ENCODE measurements around the gene EXOSC3.
"Not testable (repeated sequence)": the region's sequence is repeated elsewhere in the genome, so short reads cannot be mapped to it uniquely, and the experiment has no call there.

Gene EXOSC3

GRCh38 chr9:37784291-37784615 is 611 bp downstream of the EXOSC3 start:
- Histone ChIP-seq H3K9me3 (ENCODE audit: severe bottlenecking) (no peaks in the 10 kb centered on the region), H3K27ac (peak overlapping the region; percentile 82), H3K27me3 (ENCODE audit: insufficient read depth, low read depth, severe bottlenecking) (no peaks in the 10 kb centered on the region), H3K4me3 (ENCODE audit: low read depth, low read length) (peak overlapping the region; percentile 74), H3K36me3 (peaks cover 46% of the 10 kb centered on the region)
- TF ChIP-seq, protein P1, sequence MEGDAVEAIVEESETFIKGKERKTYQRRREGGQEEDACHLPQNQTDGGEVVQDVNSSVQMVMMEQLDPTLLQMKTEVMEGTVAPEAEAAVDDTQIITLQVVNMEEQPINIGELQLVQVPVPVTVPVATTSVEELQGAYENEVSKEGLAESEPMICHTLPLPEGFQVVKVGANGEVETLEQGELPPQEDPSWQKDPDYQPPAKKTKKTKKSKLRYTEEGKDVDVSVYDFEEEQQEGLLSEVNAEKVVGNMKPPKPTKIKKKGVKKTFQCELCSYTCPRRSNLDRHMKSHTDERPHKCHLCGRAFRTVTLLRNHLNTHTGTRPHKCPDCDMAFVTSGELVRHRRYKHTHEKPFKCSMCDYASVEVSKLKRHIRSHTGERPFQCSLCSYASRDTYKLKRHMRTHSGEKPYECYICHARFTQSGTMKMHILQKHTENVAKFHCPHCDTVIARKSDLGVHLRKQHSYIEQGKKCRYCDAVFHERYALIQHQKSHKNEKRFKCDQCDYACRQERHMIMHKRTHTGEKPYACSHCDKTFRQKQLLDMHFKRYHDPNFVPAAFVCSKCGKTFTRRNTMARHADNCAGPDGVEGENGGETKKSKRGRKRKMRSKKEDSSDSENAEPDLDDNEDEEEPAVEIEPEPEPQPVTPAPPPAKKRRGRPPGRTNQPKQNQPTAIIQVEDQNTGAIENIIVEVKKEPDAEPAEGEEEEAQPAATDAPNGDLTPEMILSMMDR (IDR thresholded peaks at IDR 0.05; ENCODE audit: low read depth, low read length), result no peak
- DNase-seq, result no peak

DNA sequence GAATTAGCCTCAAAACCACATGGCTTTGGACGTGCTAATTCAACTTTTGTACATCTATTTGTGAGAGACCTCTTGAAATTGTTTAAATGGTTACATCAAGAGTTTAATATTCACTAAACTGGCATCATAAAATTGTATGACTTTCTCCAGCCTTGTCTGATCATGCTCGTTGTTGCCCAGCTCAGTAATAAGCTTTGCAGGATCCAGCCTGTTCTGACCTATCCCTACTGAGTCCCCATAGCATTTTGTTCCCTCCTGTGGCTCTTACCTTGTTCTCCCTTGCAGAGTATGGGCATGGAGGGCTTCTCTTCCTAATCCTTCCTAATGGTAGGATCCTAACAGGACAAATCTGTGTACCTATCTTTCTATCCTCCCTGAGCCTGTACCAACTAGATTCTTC is 6.3 kb downstream of the EXOSC3 start:
- Histone ChIP-seq H3K27ac (no peak overlapping the region), H3K36me3 (peaks cover 74% of the 10 kb centered on the region), H3K9me3 (ENCODE audit: severe bottlenecking) (no peaks in the 10 kb centered on the region), H3K27me3 (ENCODE audit: insufficient read depth, low read depth, severe bottlenecking) (no peaks in the 10 kb centered on the region), H3K4me3 (ENCODE audit: low read depth, low read length) (no peak overlapping the region)
- DNase-seq, result no peak
- TF ChIP-seq, protein P1 (IDR thresholded peaks at IDR 0.05; ENCODE audit: low read depth, low read length), result no peak

DNA sequence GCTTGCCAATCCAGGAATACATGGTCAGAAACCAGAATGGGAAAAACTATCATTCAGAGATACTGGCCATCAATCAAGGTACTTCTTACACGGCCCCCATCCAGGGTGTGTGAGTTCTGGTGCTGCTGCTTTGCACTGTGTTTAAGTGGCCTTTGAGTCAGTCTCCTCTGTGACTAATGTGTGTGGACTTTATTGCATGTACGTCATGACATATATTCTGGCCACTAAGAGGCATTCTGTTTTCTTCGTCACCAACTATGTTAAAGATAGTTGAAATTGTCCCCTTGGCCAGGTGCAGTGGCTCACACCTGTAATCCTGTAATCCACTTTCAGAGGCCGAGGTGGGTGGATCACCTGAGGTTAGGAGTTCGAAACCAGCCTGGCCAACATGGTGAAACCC is 8.5 kb downstream of the EXOSC3 start:
- TF ChIP-seq, protein P1 (IDR thresholded peaks at IDR 0.05; ENCODE audit: low read depth, low read length), result no peak
- Histone ChIP-seq H3K4me3 (ENCODE audit: low read depth, low read length) (no peak overlapping the region), H3K27me3 (ENCODE audit: insufficient read depth, low read depth, severe bottlenecking) (no peaks in the 10 kb centered on the region), H3K36me3 (peaks cover 58% of the 10 kb centered on the region), H3K9me3 (ENCODE audit: severe bottlenecking) (no peaks in the 10 kb centered on the region), H3K27ac (no peak overlapping the region)
- no peak for DNase-seq

DNA sequence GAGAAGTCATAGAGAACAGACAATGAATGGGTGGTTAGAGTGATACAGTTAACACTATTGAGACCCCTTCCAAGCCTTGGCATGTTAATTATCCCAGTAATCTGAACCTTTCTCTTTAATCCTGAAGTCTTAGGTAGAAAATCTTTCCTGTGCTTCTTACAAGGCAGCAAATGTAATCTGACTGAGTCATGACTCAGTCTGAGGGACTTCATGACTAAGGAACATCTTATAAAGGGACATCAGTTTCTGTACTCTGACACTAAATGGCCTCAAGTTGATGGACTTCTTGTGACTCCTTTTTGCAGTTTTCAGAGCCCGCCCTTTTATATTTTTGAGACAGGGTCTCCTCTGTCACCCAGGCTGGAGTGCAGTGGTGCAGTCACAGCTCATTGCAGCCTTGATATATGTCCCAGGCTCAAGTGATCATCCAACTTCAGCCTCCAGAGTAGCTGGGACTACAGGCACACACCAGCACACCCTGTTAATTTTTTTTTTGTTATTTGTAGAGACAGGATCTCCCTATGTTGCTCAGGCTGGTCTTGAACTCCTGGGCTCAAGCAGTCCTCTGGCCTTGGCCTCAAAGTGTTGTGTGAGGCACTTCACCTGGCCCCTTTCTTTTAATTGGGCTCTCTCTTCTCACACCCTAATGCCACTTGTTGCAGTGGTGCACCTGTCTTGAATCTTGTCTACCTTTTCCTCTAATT is 9.5 kb downstream of the EXOSC3 start:
- TF ChIP-seq, protein P1 (IDR thresholded peaks at IDR 0.05; ENCODE audit: low read depth, low read length), result no peak
- Histone ChIP-seq H3K9me3 (ENCODE audit: severe bottlenecking) (no peaks in the 10 kb centered on the region), H3K27ac (no peak overlapping the region), H3K36me3 (peaks cover 52% of the 10 kb centered on the region), H3K4me3 (ENCODE audit: low read depth, low read length) (no peak overlapping the region), H3K27me3 (ENCODE audit: insufficient read depth, low read depth, severe bottlenecking) (no peaks in the 10 kb centered on the region)
- DNase-seq, result no peak

DNA sequence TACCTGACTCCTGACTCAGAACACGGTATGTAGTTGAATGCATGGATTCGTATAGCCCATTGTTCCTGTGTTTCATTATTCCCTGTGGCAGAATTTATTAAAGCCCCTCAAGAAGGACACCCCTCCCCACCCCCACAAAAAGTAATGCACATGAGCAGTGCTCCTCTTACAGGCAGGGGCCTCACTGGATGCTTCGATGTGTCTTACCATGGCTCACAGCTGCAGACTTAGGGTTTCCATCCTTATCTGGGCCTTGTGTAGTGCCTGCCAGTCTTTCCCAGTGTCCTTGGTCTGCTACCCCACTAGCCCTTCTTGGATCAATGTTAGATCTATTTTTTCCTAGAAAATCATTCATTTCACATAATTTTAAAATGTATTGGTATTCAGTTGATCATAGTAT is 14.9 kb downstream of the EXOSC3 start:
- Histone ChIP-seq H3K9me3 (ENCODE audit: severe bottlenecking) (no peaks in the 10 kb centered on the region), H3K36me3 (peaks cover 13% of the 10 kb centered on the region), H3K4me3 (ENCODE audit: low read depth, low read length) (no peak overlapping the region), H3K27ac (no peak overlapping the region), H3K27me3 (ENCODE audit: insufficient read depth, low read depth, severe bottlenecking) (no peaks in the 10 kb centered on the region)
- TF ChIP-seq, protein P1 (IDR thresholded peaks at IDR 0.05; ENCODE audit: low read depth, low read length), result no peak
- DNase-seq, result no peak

- Histone ChIP-seq H3K9me3 (ENCODE audit: severe bottlenecking) (no peaks in the 10 kb centered on the region), H3K27ac (no peak overlapping the region), H3K27me3 (ENCODE audit: insufficient read depth, low read depth, severe bottlenecking) (no peaks in the 10 kb centered on the region), H3K4me3 (ENCODE audit: low read depth, low read length) (no peak overlapping the region), H3K36me3 (peaks cover 10% of the 10 kb centered on the region)
- TF ChIP-seq, protein P1 (IDR thresholded peaks at IDR 0.05; ENCODE audit: low read depth, low read length), result no peak
- DNase-seq, result no peak
Observed at GRCh38 chr9:37769306-37769705, 15.6 kb downstream of the EXOSC3 start.

DNA sequence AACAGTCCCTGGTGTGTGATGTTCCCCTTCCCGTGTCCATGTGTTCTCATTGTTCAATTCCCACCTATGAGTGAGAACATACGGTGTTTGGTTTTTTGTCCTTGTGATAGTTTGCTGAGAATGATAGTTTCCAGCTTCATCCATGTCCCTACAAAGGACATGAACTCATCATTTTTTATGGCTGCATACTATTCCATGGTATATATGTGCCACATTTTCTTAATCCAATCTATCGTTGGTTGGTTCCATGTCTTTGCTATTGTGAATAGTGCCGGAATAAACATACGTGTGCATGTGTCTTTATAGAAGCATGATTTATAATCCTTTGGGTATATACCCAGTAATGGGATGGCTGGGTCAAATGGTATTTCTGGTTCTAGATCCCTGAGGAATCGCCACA is 19.6 kb downstream of the EXOSC3 start:
- not testable (repeated sequence) for H3K9me3 ChIP-seq (ENCODE audit: severe bottlenecking); H3K27ac ChIP-seq; H3K36me3 ChIP-seq

More for the DNA sequence above, 19.6 kb downstream of the EXOSC3 start:
- not testable (repeated sequence) for DNase-seq; H3K27me3 ChIP-seq (ENCODE audit: insufficient read depth, low read depth, severe bottlenecking); H3K4me3 ChIP-seq (ENCODE audit: low read depth, low read length)

Measured in WERI-Rb-1 (cell line).